ENCODE results near the gene PRDM16. TPM values are rescaled to one million over a fixed set of nuclear protein-coding genes. Genes with fewer than 3 reads are reported as not detected.

PRDM16 gene
- total RNA-seq, 1 experiment from 2014 or later, result 0.17 TPM

DNA sequence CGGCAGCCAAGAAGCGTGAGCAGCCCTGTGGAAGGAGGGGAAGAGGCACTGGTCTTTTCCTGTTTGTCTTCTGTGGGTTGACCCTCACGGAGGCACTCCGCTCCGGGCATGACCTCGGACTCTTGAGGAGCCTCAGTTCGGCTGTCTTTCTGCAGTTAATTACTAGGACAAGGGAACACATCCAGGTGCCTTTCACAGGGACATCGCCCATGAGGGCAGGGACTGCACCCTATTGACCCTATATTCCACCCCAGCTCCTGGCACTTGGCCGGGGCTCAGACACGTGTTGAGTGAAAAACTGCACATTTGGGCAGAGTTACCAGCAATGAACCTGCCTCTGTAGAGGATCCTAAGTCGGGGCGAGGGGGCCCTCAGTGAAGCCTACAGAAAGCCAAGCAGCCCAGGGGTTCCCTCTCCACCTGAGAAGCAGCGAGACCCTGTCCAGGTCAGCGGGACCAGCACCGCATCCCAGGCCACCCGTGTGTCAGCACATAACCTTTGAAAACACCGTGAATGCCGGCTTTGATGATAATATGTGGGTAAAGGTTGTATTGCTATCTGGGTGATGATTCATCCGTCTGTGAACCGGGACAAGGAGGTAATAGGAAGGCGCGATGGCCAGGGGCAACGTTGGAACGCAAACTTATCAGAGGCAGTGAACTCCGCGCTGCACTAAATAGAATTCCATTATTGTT is 224.0 kb downstream of the PRDM16 start:
- no CpG with 5 or more reads among the region's 26 CpGs for WGBS (ENCODE audit: extremely low coverage, insufficient read length, low lambda C conversion rate)
- Mint-ChIP-seq H3K4me1 (no peaks in the 10 kb centered on the region), H3K4me3 (no peak overlapping the region), H3K36me3 (ENCODE audit: insufficient read depth in 1 of 3, low read depth in 3 of 3) (no peaks in the 10 kb centered on the region), H3K27me3 (ENCODE audit: low read depth) (peaks cover 5% of the 10 kb centered on the region; the same call in 1 of the 2 replicates), H3K9me3 (no peaks in the 10 kb centered on the region), H3K27ac (no peak overlapping the region)
- no peak overlapping the region for H3K4ac ChIP-seq (ENCODE audit: low read depth, low read length)
- no peaks in the 10 kb centered on the region for H3K79me1 ChIP-seq (ENCODE audit: insufficient read depth, low read depth, low read length, poor library complexity, severe bottlenecking)
- H3K14ac ChIP-seq (ENCODE audit: insufficient read depth, low read length), result no peak overlapping the region; the same call in 1 of the 2 replicates
- H3T11ph ChIP-seq (ENCODE audit: low read length), result no peak overlapping the region
- no peaks in the 10 kb centered on the region for H3K23me2 ChIP-seq (ENCODE audit: insufficient read length, low read depth, low read length, poor library complexity, severe bottlenecking)
- H4K91ac ChIP-seq (ENCODE audit: insufficient read length, low read depth, low read length), result no peak overlapping the region
- H3K56ac ChIP-seq (ENCODE audit: insufficient read length, low read depth, low read length), result no peak overlapping the region
- H2BK20ac ChIP-seq (ENCODE audit: low read depth, low read length, poor library complexity, severe bottlenecking), result no peak overlapping the region
- H3K27me3 ChIP-seq (ENCODE audit: insufficient read depth, low read length), result no peaks in the 10 kb centered on the region
- H2AFZ ChIP-seq (ENCODE audit: low read length), result no peak overlapping the region
- H3K9ac ChIP-seq (ENCODE audit: extremely low read depth, insufficient read length, low read length), result no peak overlapping the region
- H3K18ac ChIP-seq (ENCODE audit: insufficient read length, low read depth, low read length), result no peak overlapping the region
- DNase-seq, result no peak
- H3K9me3 ChIP-seq (ENCODE audit: control insufficient read depth, low read depth, low read length), result no peaks in the 10 kb centered on the region
- no peak overlapping the region for H2BK120ac ChIP-seq (ENCODE audit: low read depth, low read length, poor library complexity, severe bottlenecking)
- H4K5ac ChIP-seq (ENCODE audit: insufficient read length, low read depth, low read length), result no peak overlapping the region
- H2BK15ac ChIP-seq (ENCODE audit: low read depth, low read length), result no peak overlapping the region
- H3K4me2 ChIP-seq (ENCODE audit: insufficient read depth, insufficient read length, low read length), result no peak overlapping the region
- H4K8ac ChIP-seq (replicated peaks; ENCODE audit: insufficient read length, low read depth, low read length), result no peak overlapping the region
- no peak overlapping the region for H2BK12ac ChIP-seq (ENCODE audit: insufficient read length, low read depth, low read length)
- no peak overlapping the region for H3K27ac ChIP-seq (ENCODE audit: insufficient read length, low read depth, low read length)
- no peaks in the 10 kb centered on the region for H4K20me1 ChIP-seq (ENCODE audit: control insufficient read depth, insufficient read depth, insufficient read length)
- no peak overlapping the region for H2BK5ac ChIP-seq (ENCODE audit: insufficient read length, low read length)
- TF ChIP-seq, protein P1, sequence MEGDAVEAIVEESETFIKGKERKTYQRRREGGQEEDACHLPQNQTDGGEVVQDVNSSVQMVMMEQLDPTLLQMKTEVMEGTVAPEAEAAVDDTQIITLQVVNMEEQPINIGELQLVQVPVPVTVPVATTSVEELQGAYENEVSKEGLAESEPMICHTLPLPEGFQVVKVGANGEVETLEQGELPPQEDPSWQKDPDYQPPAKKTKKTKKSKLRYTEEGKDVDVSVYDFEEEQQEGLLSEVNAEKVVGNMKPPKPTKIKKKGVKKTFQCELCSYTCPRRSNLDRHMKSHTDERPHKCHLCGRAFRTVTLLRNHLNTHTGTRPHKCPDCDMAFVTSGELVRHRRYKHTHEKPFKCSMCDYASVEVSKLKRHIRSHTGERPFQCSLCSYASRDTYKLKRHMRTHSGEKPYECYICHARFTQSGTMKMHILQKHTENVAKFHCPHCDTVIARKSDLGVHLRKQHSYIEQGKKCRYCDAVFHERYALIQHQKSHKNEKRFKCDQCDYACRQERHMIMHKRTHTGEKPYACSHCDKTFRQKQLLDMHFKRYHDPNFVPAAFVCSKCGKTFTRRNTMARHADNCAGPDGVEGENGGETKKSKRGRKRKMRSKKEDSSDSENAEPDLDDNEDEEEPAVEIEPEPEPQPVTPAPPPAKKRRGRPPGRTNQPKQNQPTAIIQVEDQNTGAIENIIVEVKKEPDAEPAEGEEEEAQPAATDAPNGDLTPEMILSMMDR (conservative IDR thresholded peaks at IDR 0.05), result no peak
- H3K23ac ChIP-seq (ENCODE audit: insufficient read length, low read depth, low read length), result no peak overlapping the region
- H3K79me2 ChIP-seq (ENCODE audit: insufficient read depth, low read length), result no peaks in the 10 kb centered on the region
- H3K4me1 ChIP-seq (ENCODE audit: insufficient read depth, low read length), result no peaks in the 10 kb centered on the region
- no peak overlapping the region for H2AK5ac ChIP-seq (ENCODE audit: insufficient read length, low read length)

All from H9 (cell line).